Activated CD4-positive, alpha-beta memory T cell treated with anti-CD3 and anti-CD28 coated beads, Interleukin-2, amount 10 ng/mL, durations not matched to agents 7 days and 5 days (primary cell): Measurements from ENCODE around the gene AMOTL2. TPM values are rescaled to one million over a fixed set of nuclear protein-coding genes. Genes with fewer than 3 reads are reported as not detected.

Experiments
- CTCF ChIA-PET: fragments of 350-600 bp; sonication (Branson Sonifier 250); formaldehyde crosslinking; loops from one replicate; lab custom pipeline; 2021; ENCODE audit warnings: antibody characterized with exemption, inconsistent platforms; lab: Charles Lee
- POLR2A ChIA-PET: fragments of 350-600 bp; sonication (Branson Sonifier 250); formaldehyde crosslinking; loops from one replicate; lab custom pipeline; 2021; ENCODE audit warnings: antibody characterized with exemption; lab: Charles Lee
- DNase-seq: peaks from one replicate; pipeline ENCODE4 v3.0.0-alpha.2; 2020
- H3K27ac Mint-ChIP-seq: one replicate; pipeline ENCODE4 v1.8.0; 2021; ENCODE audit warnings: mild to moderate bottlenecking, mixed read lengths
- H3K27me3 Mint-ChIP-seq: one replicate; pipeline ENCODE4 v1.8.0; 2021; ENCODE audit warnings: mixed read lengths
- H3K36me3 Mint-ChIP-seq: one replicate; pipeline ENCODE4 v1.8.0; 2021; ENCODE audit warnings: low read depth, mixed read lengths
- H3K4me1 Mint-ChIP-seq: one replicate; pipeline ENCODE4 v1.8.0; 2021; ENCODE audit warnings: mixed read lengths
- H3K4me3 Mint-ChIP-seq: one replicate; pipeline ENCODE4 v1.8.0; 2021; ENCODE audit warnings: mild to moderate bottlenecking, mixed read lengths
- H3K9me3 Mint-ChIP-seq: one replicate; pipeline ENCODE4 v1.8.0; 2021; ENCODE audit warnings: mixed read lengths
- total RNA-seq, 2 experiments: library from RNA; stranded (reverse); gene quantifications; one replicate each; pipeline ENCODE4 v1.2.3, GENCODE V29; 2021

Gene AMOTL2
- total RNA-seq, 2 experiments from 2014 or later = not detected

GRCh38 chr3:134326760-134327593 lies 47.3 kb downstream of the AMOTL2 start:
- no peak overlapping the region for H3K27ac Mint-ChIP-seq
- H3K4me1 Mint-ChIP-seq = no peaks in the 10 kb centered on the region
- H3K27me3 Mint-ChIP-seq = peaks cover 13% of the 10 kb centered on the region
- H3K9me3 Mint-ChIP-seq = no peaks in the 10 kb centered on the region
- ChIA-PET CTCF (no interaction called here), POLR2A (no interaction called here)
- H3K36me3 Mint-ChIP-seq = no peaks in the 10 kb centered on the region
- no peak overlapping the region for H3K4me3 Mint-ChIP-seq
- no peak for DNase-seq

GRCh38 chr3:134326126-134326525 lies 48.1 kb downstream of the AMOTL2 start:
- Mint-ChIP-seq H3K27ac (no peak overlapping the region), H3K9me3 (no peaks in the 10 kb centered on the region), H3K36me3 (no peaks in the 10 kb centered on the region), H3K4me1 (no peaks in the 10 kb centered on the region), H3K27me3 (peaks cover 13% of the 10 kb centered on the region), H3K4me3 (no peak overlapping the region)
- POLR2A ChIA-PET = no interaction called here
- CTCF ChIA-PET = no interaction called here
- DNase-seq = no peak

- POLR2A ChIA-PET = no interaction called here
- no peak for DNase-seq
- CTCF ChIA-PET = no interaction called here
These were observed 48.5 kb downstream of the AMOTL2 start for GRCh38 chr3:134325706-134326105.

GRCh38 chr3:134325061-134325705 lies 49.1 kb downstream of the AMOTL2 start:
- H3K9me3 Mint-ChIP-seq = no peaks in the 10 kb centered on the region
- no peak overlapping the region for H3K4me3 Mint-ChIP-seq
- no peak for DNase-seq
- no peaks in the 10 kb centered on the region for H3K36me3 Mint-ChIP-seq
- no peaks in the 10 kb centered on the region for H3K4me1 Mint-ChIP-seq
- no peak overlapping the region for H3K27ac Mint-ChIP-seq
- peaks cover 13% of the 10 kb centered on the region for H3K27me3 Mint-ChIP-seq
- ChIA-PET POLR2A (no interaction called here), CTCF (no interaction called here)

More at GRCh38 chr3:134325706-134326105, 48.5 kb downstream of the AMOTL2 start:
- Mint-ChIP-seq H3K4me1 (no peaks in the 10 kb centered on the region), H3K36me3 (no peaks in the 10 kb centered on the region), H3K27ac (no peak overlapping the region), H3K9me3 (no peaks in the 10 kb centered on the region), H3K27me3 (peaks cover 13% of the 10 kb centered on the region), H3K4me3 (no peak overlapping the region)

- H3K27ac Mint-ChIP-seq = no peak overlapping the region
- ChIA-PET POLR2A (no interaction called here), CTCF (no interaction called here)
- no peaks in the 10 kb centered on the region for H3K4me1 Mint-ChIP-seq
- H3K9me3 Mint-ChIP-seq = no peaks in the 10 kb centered on the region
- H3K4me3 Mint-ChIP-seq = no peak overlapping the region
- H3K27me3 Mint-ChIP-seq = peaks cover 13% of the 10 kb centered on the region
- DNase-seq = no peak
- H3K36me3 Mint-ChIP-seq = no peaks in the 10 kb centered on the region
These were observed 50.0 kb downstream of the AMOTL2 start for GRCh38 chr3:134323966-134324962.

- no peak for DNase-seq
- no peaks in the 10 kb centered on the region for H3K4me1 Mint-ChIP-seq
- H3K27me3 Mint-ChIP-seq = peaks cover 15% of the 10 kb centered on the region
- H3K27ac Mint-ChIP-seq = no peak overlapping the region
- no peaks in the 10 kb centered on the region for H3K36me3 Mint-ChIP-seq
- ChIA-PET CTCF (interaction anchor here (1.0 kb wide), 1 partner anchor 13 kb away, joined by 3 read pairs; no protein-coding TSS in a partner anchor), POLR2A (no interaction called here)
- H3K9me3 Mint-ChIP-seq = no peaks in the 10 kb centered on the region
- no peak overlapping the region for H3K4me3 Mint-ChIP-seq
These were observed 52.0 kb downstream of the AMOTL2 start for GRCh38 chr3:134322286-134322685.

- POLR2A ChIA-PET = no interaction called here
- peaks cover 23% of the 10 kb centered on the region for H3K27me3 Mint-ChIP-seq
- H3K4me1 Mint-ChIP-seq = no peaks in the 10 kb centered on the region
- no peaks in the 10 kb centered on the region for H3K36me3 Mint-ChIP-seq
- H3K9me3 Mint-ChIP-seq = no peaks in the 10 kb centered on the region
- no peak overlapping the region for H3K4me3 Mint-ChIP-seq
- CTCF ChIA-PET = no interaction called here
- no peak overlapping the region for H3K27ac Mint-ChIP-seq
- DNase-seq = no peak
These were observed 53.5 kb downstream of the AMOTL2 start for GRCh38 chr3:134320749-134321148.

- Mint-ChIP-seq H3K4me3 (no peak overlapping the region), H3K36me3 (no peaks in the 10 kb centered on the region), H3K4me1 (no peaks in the 10 kb centered on the region), H3K9me3 (no peaks in the 10 kb centered on the region), H3K27me3 (peaks cover 19% of the 10 kb centered on the region), H3K27ac (no peak overlapping the region)
- DNase-seq = no peak
- ChIA-PET CTCF (no interaction called here), POLR2A (no interaction called here)
These were observed 54.3 kb downstream of the AMOTL2 start for GRCh38 chr3:134319931-134320330.

- H3K4me1 Mint-ChIP-seq = no peaks in the 10 kb centered on the region
- H3K36me3 Mint-ChIP-seq = no peaks in the 10 kb centered on the region
- peaks cover 32% of the 10 kb centered on the region for H3K27me3 Mint-ChIP-seq
- no peaks in the 10 kb centered on the region for H3K9me3 Mint-ChIP-seq
- no peak overlapping the region for H3K4me3 Mint-ChIP-seq
- no peak for DNase-seq
- H3K27ac Mint-ChIP-seq = no peak overlapping the region
- ChIA-PET POLR2A (no interaction called here), CTCF (interaction anchor here (0.7 to 1.3 kb wide), 2 partner anchors 10 to 156 kb away, joined by 3 read pairs; no protein-coding TSS in a partner anchor)
These were observed 56.1 kb downstream of the AMOTL2 start for GRCh38 chr3:134318166-134318565.

GRCh38 chr3:134317106-134317947 lies 56.9 kb downstream of the AMOTL2 start:
- no peak for DNase-seq
- H3K9me3 Mint-ChIP-seq = no peaks in the 10 kb centered on the region
- H3K27ac Mint-ChIP-seq = no peak overlapping the region
- no peaks in the 10 kb centered on the region for H3K4me1 Mint-ChIP-seq
- H3K36me3 Mint-ChIP-seq = no peaks in the 10 kb centered on the region
- peaks cover 33% of the 10 kb centered on the region for H3K27me3 Mint-ChIP-seq
- CTCF ChIA-PET = interaction anchor here (0.7 to 1.3 kb wide), 2 partner anchors 11 to 156 kb away, joined by 3 read pairs; no protein-coding TSS in a partner anchor
- no peak overlapping the region for H3K4me3 Mint-ChIP-seq
- POLR2A ChIA-PET = no interaction called here

- Mint-ChIP-seq H3K27me3 (peaks cover 43% of the 10 kb centered on the region), H3K4me1 (no peaks in the 10 kb centered on the region), H3K4me3 (no peak overlapping the region), H3K27ac (no peak overlapping the region), H3K36me3 (no peaks in the 10 kb centered on the region), H3K9me3 (no peaks in the 10 kb centered on the region)
- ChIA-PET POLR2A (no interaction called here), CTCF (no interaction called here)
- no peak for DNase-seq
These were observed 58.8 kb downstream of the AMOTL2 start for GRCh38 chr3:134315286-134316106.
